HepG2 (cell line): Measurements from ENCODE around the gene CHRNB1. TPM values are rescaled to one million over a fixed set of nuclear protein-coding genes. Genes with fewer than 3 reads are reported as not detected.

ENCODE experiments used
- ATAC-seq: fragments of 200-7000 bp; cut with Tn5 transposase; 3 replicates; pipeline ENCODE4 v1.9.1; 2020; ENCODE audit warnings: mild to moderate bottlenecking, moderate library complexity
- BruUV-seq: library from RNA; stranded (reverse); fragments of 400-500 nt; replicated peaks from 2 replicates; lab custom pipeline; 2021; lab: Mats Ljungman, UMichigan
- CTCF ChIA-PET: fragments of 300-600 bp; formaldehyde crosslinking; extraction: SDS; loops from one replicate; lab custom pipeline; 2021; ENCODE audit warnings: low total read pairs, inconsistent platforms, low intra/inter-chr PET ratio; lab: Yijun Ruan, JAX
- POLR2A ChIA-PET: fragments of 350-600 bp; sonication (Branson Sonifier 250); formaldehyde crosslinking; loops from one replicate; lab custom pipeline; 2020; ENCODE audit warnings: antibody characterized with exemption, inconsistent platforms; lab: Yijun Ruan, JAX
- DNase-seq: peaks from one replicate; pipeline ENCODE4 v3.0.0-alpha.2; 2015; ENCODE audit warnings: low spot score
- FAIRE-seq: peaks from 3 replicates; lab custom pipeline; 2011; peaks lifted over from hg19 to GRCh38; lab: Jason Lieb, UNC
- H2AFZ ChIP-seq: one replicate; pipeline ENCODE4 v1.6.1; 2011; ENCODE audit warnings: low read length, inconsistent platforms
- H3K27ac ChIP-seq: fragments of 300-600 bp; 3 replicates; pipeline ENCODE4 v1.8.0; 2011; ENCODE audit warnings: mixed run types, mild to moderate bottlenecking, mixed read lengths, low read length, inconsistent platforms; ENCODE audit not compliant: insufficient read depth; ENCODE audit errors: extremely low read length
- H3K27me3 ChIP-seq, 2 experiments: fragments of 200-600 bp in 1 of 2; 2 replicates in 1 of 2; 3 replicates in 1 of 2; pipeline versions ENCODE4 v1.6.0 to v1.8.0; 2011; ENCODE audit warnings: low read length in 2 of 2, mild to moderate bottlenecking in 2 of 2, moderate library complexity in 2 of 2, inconsistent platforms in 1 of 2; ENCODE audit not compliant: insufficient read depth in 2 of 2, control insufficient read depth in 1 of 2
- H3K36me3 ChIP-seq, 2 experiments: fragments of 200-600 bp in 1 of 2; replicated peaks in 1 of 2; 2 replicates in 1 of 2; 3 replicates in 1 of 2; pipeline versions ENCODE4 v1.5.1 to v1.8.0; 2011; ENCODE audit warnings: low read length in 2 of 2, inconsistent platforms in 1 of 2; ENCODE audit not compliant: insufficient read depth in 2 of 2, control insufficient read depth in 1 of 2
- H3K4me1 ChIP-seq: 2 replicates; pipeline ENCODE4 v1.5.1; 2012; ENCODE audit warnings: low read length, inconsistent platforms; ENCODE audit not compliant: insufficient read depth
- H3K4me2 ChIP-seq: 2 replicates; pipeline ENCODE4 v1.6.0; 2011; ENCODE audit warnings: low read depth, low read length, inconsistent platforms
- H3K4me3 ChIP-seq, 3 experiments: fragments of 200-600 bp in 1 of 3; sonication (generic), shearing (Covaris generic) in 1 of 3; replicated peaks in 1 of 3; 2 replicates each; pipeline ENCODE4 v1.5.1; 2011 to 2016; ENCODE audit warnings: low read length in 3 of 3, inconsistent platforms in 2 of 3, low read depth in 2 of 3, mild to moderate bottlenecking in 2 of 3, control low read depth in 1 of 3, mixed read lengths in 1 of 3; ENCODE audit not compliant: insufficient read depth in 1 of 3
- H3K79me2 ChIP-seq: one replicate; pipeline ENCODE4 v1.6.1; 2011; ENCODE audit warnings: low read length, inconsistent platforms; ENCODE audit not compliant: insufficient read depth
- H3K9ac ChIP-seq: 2 replicates; pipeline ENCODE4 v1.6.0; 2011; ENCODE audit warnings: mild to moderate bottlenecking, low read depth, low read length, inconsistent platforms; ENCODE audit not compliant: insufficient read depth
- H3K9me3 ChIP-seq: 2 replicates; pipeline ENCODE4 v1.5.1; 2012; ENCODE audit warnings: mild to moderate bottlenecking, low read length
- H4K20me1 ChIP-seq: 2 replicates; pipeline ENCODE4 v1.6.0; 2011; ENCODE audit warnings: inconsistent platforms, mild to moderate bottlenecking, low read length, moderate library complexity; ENCODE audit not compliant: insufficient read depth
- FOXK2 ChIP-seq: fragments of 450-650 bp; IDR thresholded peaks from 2 replicates; pipeline ENCODE4 v1.6.1; 2016
- KLF9 ChIP-seq: IDR thresholded peaks from 2 replicates; pipeline ENCODE4 v1.6.1; 2016; ENCODE audit warnings: low read depth
- MYC ChIP-seq: sonication (generic); formaldehyde crosslinking; IDR thresholded peaks from 2 replicates; pipeline ENCODE4 v1.9.0; 2021; ENCODE audit warnings: missing genetic modification reagents, borderline replicate concordance
- POGZ ChIP-seq: sonication (generic); formaldehyde crosslinking; IDR thresholded peaks from 2 replicates; pipeline ENCODE4 v1.4.0; 2020; ENCODE audit warnings: mild to moderate bottlenecking, missing genetic modification reagents
- RAD51 ChIP-seq: fragments of 450-650 bp; IDR thresholded peaks from 2 replicates; pipeline ENCODE4 v1.6.1; 2016; ENCODE audit warnings: borderline replicate concordance
- TFDP1 ChIP-seq: IDR thresholded peaks from 2 replicates; pipeline ENCODE4 v1.6.1; 2016; ENCODE audit warnings: missing compliant biosample characterization, missing genetic modification reagents, borderline replicate concordance
- TP53 ChIP-seq: sonication (generic); formaldehyde crosslinking; conservative IDR thresholded peaks from 2 replicates; pipeline ENCODE4 v1.4.0; 2020; ENCODE audit warnings: missing genetic modification reagents
- ZNF235 ChIP-seq: sonication (generic); formaldehyde crosslinking; IDR thresholded peaks from 2 replicates; pipeline ENCODE4 v1.8.1; 2023; ENCODE audit warnings: mild to moderate bottlenecking, missing genetic modification reagents, borderline replicate concordance
- ZNF292 ChIP-seq: sonication (generic); formaldehyde crosslinking; IDR thresholded peaks from 2 replicates; pipeline ENCODE4 v1.8.1; 2022; ENCODE audit warnings: mild to moderate bottlenecking, low read depth, missing genetic modification reagents, borderline replicate concordance
- ZNF367 ChIP-seq: sonication (generic); formaldehyde crosslinking; IDR thresholded peaks from 2 replicates; pipeline ENCODE4 v1.4.0; 2020; ENCODE audit warnings: missing genetic modification reagents, borderline replicate concordance
- ZNF512 ChIP-seq: sonication (generic); formaldehyde crosslinking; IDR thresholded peaks from 2 replicates; pipeline ENCODE4 v1.4.0; 2020; ENCODE audit warnings: mild to moderate bottlenecking, missing genetic modification reagents
- ZNF550 ChIP-seq: sonication (generic); formaldehyde crosslinking; IDR thresholded peaks from 2 replicates; pipeline ENCODE4 v1.4.0; 2020; ENCODE audit warnings: mild to moderate bottlenecking, missing genetic modification reagents, borderline replicate concordance
- ZSCAN30 ChIP-seq: sonication (generic); formaldehyde crosslinking; IDR thresholded peaks from 2 replicates; pipeline ENCODE4 v1.5.0; 2020; ENCODE audit warnings: mild to moderate bottlenecking, missing genetic modification reagents
- WGBS: methylation state at CpG from one replicate; pipeline ENCODE4 v1.1.6; 2017; ENCODE audit warnings: low lambda C conversion rate; 5-methylcytosine and 5-hydroxymethylcytosine counted together
- in situ Hi-C: cut with HindIII; loops from 2 replicates; pipeline ENCODE4 v1.10.0; 2017; ENCODE audit warnings: low pct_unique_long_range_greater_than_20kb; ENCODE audit not compliant: extremely low pct_ligation_motif_present
- intact Hi-C: fragments of 100-400 bp; cut with micrococcal nuclease; formaldehyde crosslinking; loops from one replicate; pipeline ENCODE4 v1.10.0; 2022; ENCODE audit not compliant: unreplicated experiment
- polyA plus RNA-seq, 8 experiments: library from polyadenylated mRNA; depleted of rRNA in 3 of 8; stranded (reverse) in 7 of 8; unstranded in 1 of 8; fragments of >200 nt; fragmentation: Illumina TruSeq in 4 of 8; extraction: Trizol in 4 of 8; gene quantifications; 2 replicates each; pipeline versions ENCODE4 v1.2.1 to v1.2.3, GENCODE V29; 2011 to 2016; ENCODE audit warnings: low read depth in 4 of 8, missing spikeins in 1 of 8, mixed read lengths in 1 of 8; ENCODE audit not compliant: insufficient read depth in 1 of 8
- total RNA-seq, 5 experiments: library from RNA; depleted of rRNA; stranded (reverse); fragments of >200 nt; fragmentation: Illumina TruSeq; extraction: Trizol; gene quantifications; 2 replicates each; pipeline ENCODE4 v1.2.3, GENCODE V29; 2016; ENCODE audit warnings: low read depth in 1 of 5

The CHRNB1 gene
- total and polyA plus RNA-seq, 2 of the 13 experiments (the other 11 are each of a cell fraction or from before 2014, with no cell fraction given), result 5.4 to 33.7 TPM

- Histone ChIP-seq H4K20me1 (no peaks in the 10 kb centered on the region), H3K4me3 (no peak overlapping the region), H3K9ac (no peak overlapping the region), H3K27me3 (peaks cover 2 to 5% of the 10 kb centered on the region in 2 experiments; a peak in 1 of 5 replicates), H3K27ac (no peak overlapping the region), H3K4me2 (no peak overlapping the region), H2AFZ (no peak overlapping the region), H3K79me2 (no peaks in the 10 kb centered on the region), H3K36me3 (no peaks in the 10 kb centered on the region), H3K9me3 (no peaks in the 10 kb centered on the region), H3K4me1 (peaks cover 13% of the 10 kb centered on the region; the same call in 1 of the 2 replicates)
- TF ChIP-seq ZNF292 (CRISPR knock-in tag) (no peak), TFDP1 (no peak), ZNF512 (CRISPR knock-in tag) (no peak), KLF9 (CRISPR knock-in tag) (no peak), POGZ (no peak), RAD51 (no peak), TP53 (no peak), ZSCAN30 (CRISPR knock-in tag) (no peak), ZNF367 (CRISPR knock-in tag) (no peak), MYC (CRISPR knock-in tag) (no peak), ZNF550 (CRISPR knock-in tag) (no peak), ZNF235 (no peak), FOXK2 (no peak)
- 73% methylated on average over 12 of the region's 16 CpGs for WGBS
- BruUV-seq, result no TSS peak
- FAIRE-seq (no peak), DNase-seq (no peak), ATAC-seq (no peak; the same call in 2 of the 3 replicates)
- in situ Hi-C loops (no loop called here), intact Hi-C loops (no loop called here)
- POLR2A ChIA-PET, result interaction anchor here (1.8 kb wide), 1 partner anchor 18 kb away, joined by 11 read pairs; the partner anchor contains the start of gene TMEM256
- CTCF ChIA-PET, result no interaction called here
Observed at GRCh38 chr17:7421186-7421585, 23.7 kb upstream of the CHRNB1 start.
